Suprapubic skin (tissue), 4 donors: Measurements from ENCODE around the gene SORCS2.

Experiments
- POLR2A ChIP-seq, 2 donors: fragments of 450-650 bp; IDR thresholded peaks; one replicate each; pipeline ENCODE4 v1.6.1; 2017; ENCODE audit warnings: antibody characterized with exemption in 2 of 2, mild to moderate bottlenecking in 2 of 2, moderate library complexity in 2 of 2
- POLR2AphosphoS5 ChIP-seq, 3 donors: sonication (generic); formaldehyde crosslinking; IDR thresholded peaks; one replicate each; pipeline ENCODE4 v1.6.1; 2017; ENCODE audit warnings: antibody characterized with exemption in 3 of 3
- TF ChIP-seq, protein P1 (sequence below), 2 donors: fragments of 200-600 bp in 1 of 2; fragments of 450-650 bp in 1 of 2; sonication (generic) in 1 of 2; IDR thresholded peaks; one replicate each; pipeline ENCODE4 v1.5.1; 2016 to 2019; ENCODE audit warnings: antibody characterized with exemption in 2 of 2, mild to moderate bottlenecking in 1 of 2, moderate library complexity in 1 of 2

GRCh38 chr4:7297374-7297773 is 105.0 kb downstream of the SORCS2 start:
- no peak for TF ChIP-seq POLR2A (IDR thresholded peaks at IDR 0.05)
- TF ChIP-seq, protein P1, sequence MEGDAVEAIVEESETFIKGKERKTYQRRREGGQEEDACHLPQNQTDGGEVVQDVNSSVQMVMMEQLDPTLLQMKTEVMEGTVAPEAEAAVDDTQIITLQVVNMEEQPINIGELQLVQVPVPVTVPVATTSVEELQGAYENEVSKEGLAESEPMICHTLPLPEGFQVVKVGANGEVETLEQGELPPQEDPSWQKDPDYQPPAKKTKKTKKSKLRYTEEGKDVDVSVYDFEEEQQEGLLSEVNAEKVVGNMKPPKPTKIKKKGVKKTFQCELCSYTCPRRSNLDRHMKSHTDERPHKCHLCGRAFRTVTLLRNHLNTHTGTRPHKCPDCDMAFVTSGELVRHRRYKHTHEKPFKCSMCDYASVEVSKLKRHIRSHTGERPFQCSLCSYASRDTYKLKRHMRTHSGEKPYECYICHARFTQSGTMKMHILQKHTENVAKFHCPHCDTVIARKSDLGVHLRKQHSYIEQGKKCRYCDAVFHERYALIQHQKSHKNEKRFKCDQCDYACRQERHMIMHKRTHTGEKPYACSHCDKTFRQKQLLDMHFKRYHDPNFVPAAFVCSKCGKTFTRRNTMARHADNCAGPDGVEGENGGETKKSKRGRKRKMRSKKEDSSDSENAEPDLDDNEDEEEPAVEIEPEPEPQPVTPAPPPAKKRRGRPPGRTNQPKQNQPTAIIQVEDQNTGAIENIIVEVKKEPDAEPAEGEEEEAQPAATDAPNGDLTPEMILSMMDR (IDR thresholded peaks at IDR 0.05), result no peak
- no peak for TF ChIP-seq POLR2AphosphoS5 (IDR thresholded peaks at IDR 0.05)
